Hepatocyte (in vitro differentiated cells): ENCODE results near the gene MSI2. TPM values are rescaled to one million over a fixed set of nuclear protein-coding genes. Genes with fewer than 3 reads are reported as not detected.

Experiments used
- DNase-seq: peaks from one replicate; pipeline ENCODE4 v3.0.0-alpha.2; 2016; ENCODE audit warnings: low spot score
- H2AFZ ChIP-seq: fragments of 200-600 bp; sonication (generic); 2 replicates; pipeline ENCODE4 v1.6.0; 2016; ENCODE audit warnings: antibody characterized with exemption, mild to moderate bottlenecking
- H3K27ac ChIP-seq: fragments of 200-600 bp; sonication (generic); 2 replicates; pipeline ENCODE4 v1.5.1; 2016; ENCODE audit warnings: mild to moderate bottlenecking
- H3K27me3 ChIP-seq: fragments of 200-600 bp; sonication (generic); 2 replicates; pipeline ENCODE4 v1.6.1; 2016
- H3K36me3 ChIP-seq: fragments of 200-600 bp; sonication (generic); replicated peaks from 2 replicates; pipeline ENCODE4 v1.5.1; 2016; ENCODE audit warnings: low read depth; ENCODE audit not compliant: insufficient read depth
- H3K4me1 ChIP-seq: fragments of 200-600 bp; sonication (generic); 2 replicates; pipeline ENCODE4 v1.5.1; 2016; ENCODE audit warnings: mild to moderate bottlenecking, moderate library complexity; ENCODE audit not compliant: insufficient read depth
- H3K4me2 ChIP-seq: fragments of 200-600 bp; sonication (generic); 2 replicates; pipeline ENCODE4 v1.6.0; 2016
- H3K4me3 ChIP-seq: fragments of 200-600 bp; sonication (generic); 2 replicates; pipeline ENCODE4 v1.5.1; 2016; ENCODE audit warnings: mild to moderate bottlenecking
- H3K79me2 ChIP-seq: fragments of 200-600 bp; sonication (generic); 2 replicates; pipeline ENCODE4 v1.6.0; 2017; ENCODE audit warnings: mild to moderate bottlenecking
- H3K9me2 ChIP-seq: fragments of 200-600 bp; sonication (generic); replicated peaks from 2 replicates; pipeline ENCODE4 v1.6.0; 2017; ENCODE audit warnings: mild to moderate bottlenecking; ENCODE audit not compliant: insufficient read depth
- H3K9me3 ChIP-seq: fragments of 200-600 bp; sonication (generic); 2 replicates; pipeline ENCODE4 v1.5.1; 2016; ENCODE audit warnings: low read depth, mild to moderate bottlenecking
- H4K20me1 ChIP-seq: fragments of 200-600 bp; sonication (generic); 2 replicates; pipeline ENCODE4 v1.6.0; 2016; ENCODE audit warnings: mild to moderate bottlenecking; ENCODE audit not compliant: insufficient read depth, poor library complexity, severe bottlenecking
- EZH2 ChIP-seq: fragments of 200-600 bp; sonication (generic); IDR thresholded peaks from 2 replicates; pipeline ENCODE4 v1.6.1; 2016; ENCODE audit warnings: antibody characterized with exemption, mild to moderate bottlenecking, borderline replicate concordance
- EZH2phosphoT487 ChIP-seq: fragments of 200-600 bp; sonication (generic); IDR thresholded peaks from one replicate; pipeline ENCODE4 v1.6.1; 2018; ENCODE audit warnings: antibody characterized with exemption, mild to moderate bottlenecking, low read depth, moderate library complexity; ENCODE audit not compliant: unreplicated experiment, severe bottlenecking
- WGBS: methylation state at CpG from one replicate; pipeline ENCODE4 v1.1.6; 2016; ENCODE audit warnings: low lambda C conversion rate; ENCODE audit errors: missing lambda C conversion rate; 5-methylcytosine and 5-hydroxymethylcytosine counted together
- polyA plus RNA-seq: library from polyadenylated mRNA; unstranded; fragments of >200 nt; fragmentation: Nextera tagmentation; extraction: Ambion mirVana; gene quantifications from 2 replicates; pipeline ENCODE4 v1.2.1, GENCODE V29; 2016
- total RNA-seq: library from RNA; depleted of rRNA; stranded (reverse); fragments of >200 nt; gene quantifications from 2 replicates; pipeline ENCODE4 v1.2.3, GENCODE V29; 2014
- TF ChIP-seq, protein P1 (sequence below): fragments of 200-600 bp; sonication (generic); IDR thresholded peaks from 2 replicates; pipeline ENCODE4 v1.5.1; 2016; ENCODE audit warnings: antibody characterized with exemption, mild to moderate bottlenecking; ENCODE audit not compliant: poor library complexity

The MSI2 gene
- total and polyA plus RNA-seq, 2 experiments from 2014 or later, result 16.1 to 60.6 TPM

DNA sequence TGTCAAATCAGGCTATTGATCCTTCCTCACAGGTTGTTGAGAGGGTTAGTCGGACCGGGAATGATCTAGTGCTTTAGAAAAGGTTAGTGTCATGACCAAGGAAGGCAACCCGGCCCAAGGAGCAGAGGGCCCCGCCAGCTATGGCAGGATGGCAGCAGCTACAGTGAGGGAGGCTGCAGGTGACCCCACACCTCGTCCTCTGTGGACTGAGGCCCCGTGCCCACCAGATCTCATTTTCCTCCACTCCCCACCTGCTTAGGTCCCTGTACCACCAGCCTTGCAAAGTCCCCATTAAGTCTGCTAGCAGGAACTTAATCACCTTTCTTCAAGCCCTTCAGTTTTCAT lies 381.3 kb downstream of the MSI2 start:
- no peak for DNase-seq
- Histone ChIP-seq H3K27ac (no peak overlapping the region), H4K20me1 (no peaks in the 10 kb centered on the region), H3K9me2 (no peaks in the 10 kb centered on the region), H3K79me2 (no peaks in the 10 kb centered on the region), H3K36me3 (no peaks in the 10 kb centered on the region), H3K4me2 (no peak overlapping the region), H2AFZ (no peak overlapping the region), H3K4me3 (no peak overlapping the region), H3K27me3 (no peaks in the 10 kb centered on the region), H3K4me1 (no peaks in the 10 kb centered on the region), H3K9me3 (no peaks in the 10 kb centered on the region)
- 97% methylated on average over 6 of the region's 6 CpGs for WGBS
- TF ChIP-seq EZH2, result no peak
- TF ChIP-seq EZH2phosphoT487, result no peak
- TF ChIP-seq, protein P1, sequence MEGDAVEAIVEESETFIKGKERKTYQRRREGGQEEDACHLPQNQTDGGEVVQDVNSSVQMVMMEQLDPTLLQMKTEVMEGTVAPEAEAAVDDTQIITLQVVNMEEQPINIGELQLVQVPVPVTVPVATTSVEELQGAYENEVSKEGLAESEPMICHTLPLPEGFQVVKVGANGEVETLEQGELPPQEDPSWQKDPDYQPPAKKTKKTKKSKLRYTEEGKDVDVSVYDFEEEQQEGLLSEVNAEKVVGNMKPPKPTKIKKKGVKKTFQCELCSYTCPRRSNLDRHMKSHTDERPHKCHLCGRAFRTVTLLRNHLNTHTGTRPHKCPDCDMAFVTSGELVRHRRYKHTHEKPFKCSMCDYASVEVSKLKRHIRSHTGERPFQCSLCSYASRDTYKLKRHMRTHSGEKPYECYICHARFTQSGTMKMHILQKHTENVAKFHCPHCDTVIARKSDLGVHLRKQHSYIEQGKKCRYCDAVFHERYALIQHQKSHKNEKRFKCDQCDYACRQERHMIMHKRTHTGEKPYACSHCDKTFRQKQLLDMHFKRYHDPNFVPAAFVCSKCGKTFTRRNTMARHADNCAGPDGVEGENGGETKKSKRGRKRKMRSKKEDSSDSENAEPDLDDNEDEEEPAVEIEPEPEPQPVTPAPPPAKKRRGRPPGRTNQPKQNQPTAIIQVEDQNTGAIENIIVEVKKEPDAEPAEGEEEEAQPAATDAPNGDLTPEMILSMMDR, result no peak

DNA sequence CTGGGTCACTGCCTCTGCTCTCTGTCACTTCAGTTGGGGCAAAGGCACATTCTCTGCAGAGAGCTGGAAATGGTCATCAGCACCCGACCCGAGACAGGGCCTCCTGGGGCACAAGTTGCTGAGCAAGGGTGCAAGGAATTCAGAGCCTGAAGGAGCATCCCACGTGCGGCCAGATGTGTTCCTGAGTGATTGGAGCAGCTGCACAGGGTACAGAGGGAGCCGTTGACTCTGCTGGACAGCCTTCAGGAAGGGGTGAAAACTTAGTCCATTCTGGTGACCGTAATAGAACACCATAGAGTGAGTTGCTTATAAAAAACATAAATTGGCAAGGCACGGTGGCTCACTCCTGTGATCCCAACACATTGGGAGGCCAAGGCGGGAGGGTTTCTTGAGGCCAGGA lies 382.0 kb downstream of the MSI2 start:
- Histone ChIP-seq H3K79me2 (no peaks in the 10 kb centered on the region), H3K27ac (no peak overlapping the region), H2AFZ (no peak overlapping the region), H3K9me2 (no peaks in the 10 kb centered on the region), H3K9me3 (no peaks in the 10 kb centered on the region), H3K4me1 (no peaks in the 10 kb centered on the region), H4K20me1 (no peaks in the 10 kb centered on the region), H3K36me3 (no peaks in the 10 kb centered on the region), H3K27me3 (no peaks in the 10 kb centered on the region), H3K4me3 (no peak overlapping the region), H3K4me2 (no peak overlapping the region)
- TF ChIP-seq EZH2 (no peak), EZH2phosphoT487 (no peak)
- TF ChIP-seq, protein P1, result no peak
- WGBS, result 96% methylated on average over 8 of the region's 8 CpGs
- no peak for DNase-seq

DNA sequence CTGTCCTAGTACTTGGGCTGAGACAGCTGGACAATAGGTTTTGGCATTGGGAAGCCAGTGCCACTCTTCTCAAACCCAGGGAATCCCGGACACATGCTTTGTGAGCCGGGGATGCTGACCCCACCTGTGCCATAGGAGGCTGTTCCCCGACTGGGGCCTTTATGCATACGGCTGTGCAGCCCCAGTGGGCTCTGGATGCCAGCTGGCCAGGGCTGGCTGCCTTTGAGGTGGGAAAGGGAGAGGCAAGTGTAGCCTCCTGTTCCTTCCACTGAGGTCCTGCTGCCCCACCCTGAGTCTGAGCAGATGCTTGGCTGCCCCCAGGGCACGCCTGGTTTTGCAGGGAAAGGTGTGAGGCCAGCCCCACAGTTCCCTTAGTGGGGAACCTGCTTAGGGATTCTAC lies 383.1 kb downstream of the MSI2 start:
- WGBS, result 93% methylated on average over 5 of the region's 5 CpGs
- no peak for TF ChIP-seq EZH2
- no peak for TF ChIP-seq EZH2phosphoT487
- TF ChIP-seq, protein P1, result no peak
- H3K36me3 ChIP-seq, result no peaks in the 10 kb centered on the region

DNA sequence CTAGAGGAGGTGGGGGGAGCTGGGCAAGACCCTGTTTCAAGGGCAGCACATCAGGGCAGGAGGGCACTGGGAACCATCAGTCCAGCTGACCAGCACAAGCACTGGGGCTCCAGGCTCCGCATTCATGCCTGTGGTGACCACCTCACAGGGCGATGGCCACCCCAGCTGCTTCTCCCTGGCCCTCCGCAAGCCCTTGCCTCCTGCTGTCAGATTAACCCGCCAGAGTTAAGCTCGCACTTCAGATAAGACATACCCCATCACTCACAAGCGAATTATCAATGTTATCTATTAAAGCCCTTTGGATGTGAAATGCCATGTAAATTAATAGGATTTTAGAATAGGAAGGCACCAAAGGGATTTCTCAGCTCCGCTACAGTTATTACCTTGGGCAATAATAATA lies 383.8 kb downstream of the MSI2 start:
- 85% methylated on average over 7 of the region's 7 CpGs for WGBS
- no peaks in the 10 kb centered on the region for H3K36me3 ChIP-seq

More for the DNA sequence above, 383.1 kb downstream of the MSI2 start:
- no peak overlapping the region for H3K4me2 ChIP-seq
- H3K4me1 ChIP-seq, result no peaks in the 10 kb centered on the region
- no peak for DNase-seq
- no peaks in the 10 kb centered on the region for H3K9me3 ChIP-seq
- no peak overlapping the region for H3K27ac ChIP-seq
- no peaks in the 10 kb centered on the region for H3K9me2 ChIP-seq
- no peaks in the 10 kb centered on the region for H3K79me2 ChIP-seq
- H4K20me1 ChIP-seq, result no peaks in the 10 kb centered on the region
- no peaks in the 10 kb centered on the region for H3K27me3 ChIP-seq
- H3K4me3 ChIP-seq, result no peak overlapping the region
- H2AFZ ChIP-seq, result no peak overlapping the region

More for the DNA sequence above, 383.8 kb downstream of the MSI2 start:
- TF ChIP-seq, protein P1, result no peak
- no peak for TF ChIP-seq EZH2phosphoT487
- no peak for TF ChIP-seq EZH2
- no peak overlapping the region for H2AFZ ChIP-seq
- H3K4me2 ChIP-seq, result no peak overlapping the region
- H3K9me3 ChIP-seq, result no peaks in the 10 kb centered on the region
- H3K27ac ChIP-seq, result no peak overlapping the region
- H3K4me3 ChIP-seq, result no peak overlapping the region
- H3K27me3 ChIP-seq, result no peaks in the 10 kb centered on the region
- H3K4me1 ChIP-seq, result no peaks in the 10 kb centered on the region
- no peaks in the 10 kb centered on the region for H4K20me1 ChIP-seq
- DNase-seq, result no peak
- no peaks in the 10 kb centered on the region for H3K79me2 ChIP-seq
- no peaks in the 10 kb centered on the region for H3K9me2 ChIP-seq
